Measurements from ENCODE around the gene EEF1AKMT2. TPM values are rescaled to one million over a fixed set of nuclear protein-coding genes. Genes with fewer than 3 reads are reported as not detected.
A peak's percentile ranks its signal among the peaks of the same experiment; 100 is the strongest.

EEF1AKMT2 gene
- total RNA-seq, 3 donors from 2014 or later (not counting 1 experiment from before 2014, with no cell fraction given) = 12.5 to 20.6 (median 20.1) TPM

GRCh38 chr10:124732931-124733570, 58.6 kb downstream of the EEF1AKMT2 start:
- H3K9me3 Mint-ChIP-seq = no peaks in the 10 kb centered on the region
- Histone ChIP-seq H3K27ac (ENCODE audit: low read length) (peak overlapping the region; percentile 71), H3K9me3 (ENCODE audit: control insufficient read depth, insufficient read depth, low read length) (no peaks in the 10 kb centered on the region), H3K4me1 (ENCODE audit: control insufficient read depth, insufficient read depth, low read length) (peaks cover 100% of the 10 kb centered on the region), H3K4me3 (ENCODE audit: low read length) (no peak overlapping the region), H3K27me3 (ENCODE audit: control insufficient read depth, insufficient read depth, low read length) (no peaks in the 10 kb centered on the region), H3K36me3 (ENCODE audit: control insufficient read depth, insufficient read depth, low read length) (peaks cover 5% of the 10 kb centered on the region)
- peak overlapping the region; percentile 79 to 92 for H3K27ac Mint-ChIP-seq
- H3K36me3 Mint-ChIP-seq = no peaks in the 10 kb centered on the region
- H3K4me1 Mint-ChIP-seq = peaks cover 78 to 100% of the 10 kb centered on the region in 2 donors
- H3K4me3 Mint-ChIP-seq = no peak overlapping the region
- no peaks in the 10 kb centered on the region for H3K27me3 Mint-ChIP-seq (ENCODE audit: low read depth in 2 of 2)
- TF ChIP-seq CTCF (IDR thresholded peaks at IDR 0.05) = no peak
- DNase-seq (peak in 1 of 2 donors; percentile 69), ATAC-seq (peak in 1 of 3 donors; percentile 36)
- intact Hi-C loops (cut with micrococcal nuclease) = no loop called here
- WGBS (ENCODE audit: insufficient coverage) = 56% methylated on average over 14 of the region's 14 CpGs

- no peak overlapping the region for H3K4me3 ChIP-seq (ENCODE audit: low read length)
- Mint-ChIP-seq H3K27ac (peak overlapping the region in 1 of 2 donors; percentile 92), H3K9me3 (no peaks in the 10 kb centered on the region), H3K36me3 (no peaks in the 10 kb centered on the region), H3K27me3 (ENCODE audit: low read depth in 2 of 2) (no peaks in the 10 kb centered on the region), H3K4me3 (no peak overlapping the region), H3K4me1 (peaks cover 71 to 100% of the 10 kb centered on the region in 2 donors)
- no peak for TF ChIP-seq CTCF (IDR thresholded peaks at IDR 0.05)
- WGBS (ENCODE audit: insufficient coverage) = 90% methylated on average over 9 of the region's 9 CpGs
- no peaks in the 10 kb centered on the region for H3K9me3 ChIP-seq (ENCODE audit: control insufficient read depth, insufficient read depth, low read length)
- intact Hi-C loops (cut with micrococcal nuclease) = no loop called here
- peaks cover 97% of the 10 kb centered on the region for H3K4me1 ChIP-seq (ENCODE audit: control insufficient read depth, insufficient read depth, low read length)
- peak overlapping the region; percentile 33 for H3K27ac ChIP-seq (ENCODE audit: low read length)
- peaks cover 8% of the 10 kb centered on the region for H3K36me3 ChIP-seq (ENCODE audit: control insufficient read depth, insufficient read depth, low read length)
- DNase-seq (no peak), ATAC-seq (no peak)
- no peaks in the 10 kb centered on the region for H3K27me3 ChIP-seq (ENCODE audit: control insufficient read depth, insufficient read depth, low read length)
Measured at GRCh38 chr10:124731551-124731950, 60.1 kb downstream of the EEF1AKMT2 start.

- H3K4me1 ChIP-seq (ENCODE audit: control insufficient read depth, insufficient read depth, low read length) = peaks cover 96% of the 10 kb centered on the region
- WGBS (ENCODE audit: insufficient coverage) = 63% methylated on average over 3 of the region's 3 CpGs
- TF ChIP-seq CTCF (IDR thresholded peaks at IDR 0.05) = no peak
- H3K27ac ChIP-seq (ENCODE audit: low read length) = no peak overlapping the region
- no peak for ATAC-seq
- peaks cover 63 to 98% of the 10 kb centered on the region in 2 donors for H3K4me1 Mint-ChIP-seq
- H3K9me3 ChIP-seq (ENCODE audit: control insufficient read depth, insufficient read depth, low read length) = no peaks in the 10 kb centered on the region
- intact Hi-C loops (cut with micrococcal nuclease) = no loop called here
- H3K36me3 Mint-ChIP-seq = no peaks in the 10 kb centered on the region
- no peak overlapping the region for H3K4me3 ChIP-seq (ENCODE audit: low read length)
- DNase-seq = no peak
- H3K4me3 Mint-ChIP-seq = peak overlapping the region; percentile 25
- H3K36me3 ChIP-seq (ENCODE audit: control insufficient read depth, insufficient read depth, low read length) = peaks cover 8% of the 10 kb centered on the region
- no peaks in the 10 kb centered on the region for H3K9me3 Mint-ChIP-seq
- H3K27me3 Mint-ChIP-seq (ENCODE audit: low read depth in 2 of 2) = no peaks in the 10 kb centered on the region
- no peaks in the 10 kb centered on the region for H3K27me3 ChIP-seq (ENCODE audit: control insufficient read depth, insufficient read depth, low read length)
- peak overlapping the region; percentile 51 to 99 for H3K27ac Mint-ChIP-seq
Measured at GRCh38 chr10:124730790-124731189, 60.9 kb downstream of the EEF1AKMT2 start.
